NCI-H69 (cell line): Measurements from ENCODE around the gene FXYD4.

Experiments
- DNase-seq: peaks from one replicate; lab custom pipeline; 2025; lab: John Stamatoyannopoulos, UW

Gene FXYD4

DNA sequence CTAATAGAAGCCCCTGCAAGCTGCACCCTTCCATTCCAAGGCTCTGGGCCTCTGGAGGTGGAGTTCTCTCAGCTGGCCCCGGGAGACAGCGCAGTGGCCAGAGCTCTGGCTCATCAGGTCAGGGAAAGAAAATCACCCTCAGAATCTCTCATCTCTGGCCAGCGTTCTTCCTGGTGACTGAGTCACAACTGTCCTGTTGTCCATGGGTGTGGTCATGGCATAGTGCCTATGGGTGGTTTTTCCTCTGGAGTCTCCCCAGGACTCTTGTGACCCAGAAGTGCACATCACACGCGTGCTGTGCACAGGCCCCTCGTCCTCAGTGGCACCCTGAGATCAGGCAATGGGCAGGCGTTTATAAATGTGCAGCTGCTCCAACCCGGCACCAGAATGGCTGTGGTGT is 27.4 kb upstream of the FXYD4 start:
- DNase-seq: no peak

DNA sequence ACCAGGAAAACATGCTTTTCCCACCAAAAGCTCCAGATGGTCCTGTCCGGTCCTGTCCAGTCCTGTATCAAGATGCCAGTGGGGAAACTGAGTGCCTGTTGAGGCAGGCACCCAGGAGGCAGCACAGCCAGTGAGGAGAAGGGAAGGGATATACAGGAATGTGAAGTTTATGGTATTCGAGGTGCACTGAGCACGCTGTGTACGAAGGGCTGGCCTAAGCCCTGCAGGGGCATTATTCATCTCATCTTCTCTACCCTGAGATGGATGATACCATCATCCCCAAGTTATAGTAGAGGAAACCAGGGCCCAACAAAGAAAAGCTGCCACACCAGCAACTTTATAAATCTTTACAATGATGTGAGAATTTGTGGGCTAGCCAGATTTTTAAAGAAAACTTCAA is 23.4 kb upstream of the FXYD4 start:
- DNase-seq: no peak

- DNase-seq: peak; percentile 65
These were observed 22.7 kb upstream of the FXYD4 start for GRCh38 chr10:43348511-43349312.

DNA sequence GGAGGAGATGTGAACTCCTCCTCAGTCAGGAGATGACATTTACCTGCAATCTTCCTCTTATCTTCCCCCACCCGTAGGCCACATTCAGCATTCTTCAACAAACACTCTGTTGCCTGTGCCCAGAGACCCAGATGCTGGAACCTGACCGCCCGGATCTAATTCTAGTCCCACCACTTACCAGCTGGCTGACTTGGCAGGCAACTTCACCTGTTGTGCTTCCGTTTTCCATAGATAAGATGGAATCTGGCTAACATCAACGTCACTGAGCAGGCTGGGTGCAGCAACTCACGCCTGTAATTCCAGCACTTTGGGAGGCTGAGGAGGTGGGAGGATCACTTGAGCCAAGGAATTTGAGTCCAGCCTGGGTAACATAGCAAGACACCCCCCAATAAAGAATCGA is 21.3 kb upstream of the FXYD4 start:
- no peak for DNase-seq

- DNase-seq: no peak
These were observed 20.8 kb upstream of the FXYD4 start for GRCh38 chr10:43350686-43351085.

GRCh38 chr10:43351301-43351700 is 20.1 kb upstream of the FXYD4 start:
- DNase-seq: no peak

DNA sequence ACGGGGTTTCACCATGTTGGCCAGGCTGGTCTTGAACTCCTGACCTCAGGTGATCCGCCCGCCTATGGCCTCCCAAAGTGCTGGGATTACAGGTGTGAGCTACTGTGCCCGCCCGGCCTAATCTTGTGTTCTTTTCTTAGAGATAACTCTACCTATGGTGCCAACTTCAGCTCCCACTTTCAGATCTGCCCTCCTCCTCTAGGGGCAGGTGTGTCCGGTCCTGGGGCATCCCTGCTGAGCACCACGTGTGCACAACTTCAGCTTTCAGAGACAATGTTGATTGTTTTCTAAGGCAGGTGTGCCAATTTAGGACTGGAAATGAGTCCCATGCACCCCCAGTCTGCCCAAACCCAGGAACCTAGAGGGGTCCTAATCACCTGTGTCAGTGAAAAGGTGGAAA is 18.5 kb upstream of the FXYD4 start:
- peak; percentile 42 for DNase-seq

DNA sequence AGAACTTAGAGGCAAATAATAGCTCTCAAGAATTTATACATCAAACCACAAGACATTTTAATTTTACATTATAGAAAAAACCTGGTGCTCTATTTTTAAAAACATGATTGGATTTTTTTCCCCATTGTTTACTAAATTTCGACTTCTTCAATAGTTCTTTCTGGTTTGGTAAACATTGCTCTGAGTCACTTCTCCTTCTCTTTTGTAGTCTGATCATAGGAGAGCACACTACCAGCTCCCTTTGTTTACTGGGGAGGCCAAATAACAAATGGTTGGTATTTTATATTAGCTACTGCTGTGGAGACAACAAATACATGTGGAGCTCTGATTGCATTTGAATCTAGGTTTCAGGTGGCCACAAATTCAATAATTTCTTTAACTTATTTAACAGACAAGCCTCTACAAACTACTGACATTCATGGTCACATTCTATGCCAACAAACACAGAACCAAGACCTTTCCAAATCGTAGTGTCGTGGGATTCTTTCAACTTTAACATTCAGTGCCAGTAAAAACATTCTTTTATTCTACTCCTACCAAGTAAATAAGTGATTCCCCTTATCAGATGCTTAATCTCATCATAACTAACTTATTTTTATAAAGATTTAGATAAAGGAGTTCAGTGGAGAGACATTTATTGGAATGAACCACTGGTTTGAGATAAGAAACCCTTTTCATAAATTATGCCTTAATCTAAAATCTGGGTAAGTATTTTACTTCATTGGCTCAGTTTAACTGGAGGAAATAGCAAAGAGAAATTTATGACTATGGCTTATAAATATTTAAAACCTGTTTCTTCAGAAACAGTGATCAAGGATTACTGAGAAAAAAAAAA is 17.7 kb upstream of the FXYD4 start:
- DNase-seq: peak; percentile 10

DNA sequence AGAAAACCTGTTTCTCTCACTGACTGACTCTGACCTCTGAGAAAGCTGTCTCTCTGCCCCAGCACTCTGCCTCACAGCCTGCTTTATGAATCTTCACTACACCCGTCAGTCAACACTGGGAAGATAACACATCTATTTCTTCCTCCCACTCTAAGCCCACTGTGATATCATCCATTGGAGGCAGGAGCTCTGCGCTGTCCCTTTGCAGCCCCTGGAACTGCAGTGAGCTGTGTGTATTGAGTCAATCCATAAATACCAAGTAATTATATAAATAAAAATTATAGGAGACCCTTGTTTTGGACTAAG is 17.2 kb upstream of the FXYD4 start:
- DNase-seq: no peak

GRCh38 chr10:43354879-43355380 is 16.5 kb upstream of the FXYD4 start:
- no peak for DNase-seq

GRCh38 chr10:43355749-43356371 is 15.6 kb upstream of the FXYD4 start:
- no peak for DNase-seq

GRCh38 chr10:43360086-43360485 is 11.3 kb upstream of the FXYD4 start:
- no peak for DNase-seq

- no peak for DNase-seq
These were observed 9.8 kb upstream of the FXYD4 start for GRCh38 chr10:43361547-43362190.

DNA sequence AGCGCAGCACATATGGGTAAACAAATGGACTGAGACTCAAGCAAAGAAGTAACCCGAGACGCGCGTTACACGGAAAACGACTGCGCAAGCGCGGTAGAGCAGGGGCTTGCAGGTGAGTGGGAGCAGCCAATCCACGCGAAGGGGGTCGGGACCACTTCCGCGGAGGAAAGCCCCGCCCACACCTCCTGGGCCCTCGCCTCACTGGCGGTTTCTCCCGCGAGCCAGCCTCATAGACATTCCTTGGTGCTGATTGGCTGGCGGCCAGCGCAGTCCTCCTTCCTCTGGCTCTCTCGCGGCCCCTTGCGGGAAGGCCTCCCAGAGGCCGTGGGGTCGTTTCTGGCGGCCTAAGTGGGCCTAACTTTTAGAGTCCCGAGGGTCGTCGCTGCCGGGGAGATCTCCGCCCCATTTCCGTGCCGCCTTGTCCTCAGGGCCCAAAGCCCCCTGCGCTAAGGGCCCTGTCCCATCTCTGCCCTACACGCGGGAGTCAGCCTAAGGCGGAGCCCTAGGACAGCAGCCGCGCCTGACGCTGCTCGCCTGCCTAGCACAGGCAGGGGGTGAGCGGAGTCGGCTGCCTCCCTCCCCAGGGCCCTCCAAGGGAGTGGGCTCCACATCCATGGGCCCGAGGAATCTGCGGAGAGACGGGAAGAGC is 9.1 kb upstream of the FXYD4 start:
- DNase-seq: peak; percentile 96

DNA sequence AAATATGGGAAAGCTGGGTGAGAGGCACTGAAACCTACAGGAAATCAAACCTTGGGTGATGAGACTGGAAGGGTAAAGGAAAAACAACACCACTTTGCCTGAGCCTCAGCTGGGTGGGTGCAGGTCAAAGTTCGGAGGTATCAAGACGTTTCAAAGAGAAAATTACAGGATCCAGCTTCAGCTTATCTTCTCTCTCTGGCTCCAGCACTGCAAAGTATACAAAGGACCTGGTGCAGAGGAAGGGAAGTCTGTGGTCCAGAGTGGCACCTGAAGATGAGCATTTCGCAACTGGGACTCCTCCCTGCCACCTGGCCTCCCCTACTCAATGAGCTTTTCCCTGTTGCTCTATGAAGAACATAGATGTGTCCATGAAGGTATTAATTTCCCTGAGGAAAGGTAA is 6.4 kb upstream of the FXYD4 start:
- peak; percentile 12 for DNase-seq

DNA sequence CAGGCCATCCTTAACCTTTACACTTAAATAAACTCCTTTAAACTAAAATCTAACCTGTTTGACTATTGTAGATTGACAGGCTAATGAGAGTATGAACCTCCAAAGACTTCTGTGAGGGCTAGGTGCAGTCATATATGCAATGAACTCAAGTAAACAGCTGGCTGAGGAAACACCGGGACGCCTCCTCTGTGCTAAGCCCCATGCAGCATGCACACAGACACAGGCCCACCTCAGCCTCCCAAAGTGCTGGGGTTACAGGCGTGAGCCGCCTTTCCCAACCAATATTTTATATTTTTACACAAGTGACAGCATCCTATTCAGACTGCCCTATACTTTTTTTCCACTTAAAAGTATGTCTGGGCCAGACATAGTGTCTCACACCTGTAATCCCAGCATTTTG is 1.5 kb upstream of the FXYD4 start:
- DNase-seq: no peak

- DNase-seq: no peak
These were observed 693 bp upstream of the FXYD4 start for GRCh38 chr10:43370671-43371215.

- DNase-seq: no peak
These were observed 1.4 kb downstream of the FXYD4 start for GRCh38 chr10:43372765-43373361.

DNA sequence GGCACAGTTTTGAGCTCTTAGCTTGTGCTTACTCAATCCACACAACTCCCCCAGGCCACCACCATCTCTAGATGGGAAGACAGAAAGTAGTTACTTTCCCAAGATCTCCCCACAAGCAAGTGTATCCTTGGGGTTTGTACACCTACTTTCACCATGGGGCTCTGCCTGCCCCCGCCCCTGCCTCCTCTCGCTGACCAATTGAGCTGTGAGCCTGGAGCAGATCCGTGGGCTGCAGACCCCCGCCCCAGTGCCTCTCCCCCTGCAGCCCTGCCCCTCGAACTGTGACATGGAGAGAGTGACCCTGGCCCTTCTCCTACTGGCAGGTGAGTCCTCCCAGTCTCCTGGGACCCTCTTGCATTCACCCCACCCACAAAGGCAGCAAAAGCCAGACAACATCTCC is 2.0 kb downstream of the FXYD4 start:
- no peak for DNase-seq

DNA sequence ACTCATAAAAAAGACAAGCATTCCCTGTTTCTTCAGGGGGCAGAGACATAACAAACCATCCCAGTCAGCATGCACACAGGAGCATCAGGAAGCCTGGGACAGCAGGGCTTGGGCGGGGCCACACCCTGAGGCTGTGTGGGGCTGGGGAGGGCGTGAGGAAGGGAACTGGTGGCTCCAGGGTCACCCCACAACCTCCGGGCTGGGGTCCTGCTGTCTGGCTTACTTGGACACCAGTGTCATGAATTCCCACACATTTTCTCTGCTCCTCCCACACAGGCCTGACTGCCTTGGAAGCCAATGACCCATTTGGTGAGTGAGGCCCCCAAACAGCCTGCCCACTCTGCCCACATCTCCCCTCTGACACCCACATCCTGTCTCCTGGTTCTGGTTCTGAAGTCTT is 2.8 kb downstream of the FXYD4 start:
- DNase-seq: no peak

DNA sequence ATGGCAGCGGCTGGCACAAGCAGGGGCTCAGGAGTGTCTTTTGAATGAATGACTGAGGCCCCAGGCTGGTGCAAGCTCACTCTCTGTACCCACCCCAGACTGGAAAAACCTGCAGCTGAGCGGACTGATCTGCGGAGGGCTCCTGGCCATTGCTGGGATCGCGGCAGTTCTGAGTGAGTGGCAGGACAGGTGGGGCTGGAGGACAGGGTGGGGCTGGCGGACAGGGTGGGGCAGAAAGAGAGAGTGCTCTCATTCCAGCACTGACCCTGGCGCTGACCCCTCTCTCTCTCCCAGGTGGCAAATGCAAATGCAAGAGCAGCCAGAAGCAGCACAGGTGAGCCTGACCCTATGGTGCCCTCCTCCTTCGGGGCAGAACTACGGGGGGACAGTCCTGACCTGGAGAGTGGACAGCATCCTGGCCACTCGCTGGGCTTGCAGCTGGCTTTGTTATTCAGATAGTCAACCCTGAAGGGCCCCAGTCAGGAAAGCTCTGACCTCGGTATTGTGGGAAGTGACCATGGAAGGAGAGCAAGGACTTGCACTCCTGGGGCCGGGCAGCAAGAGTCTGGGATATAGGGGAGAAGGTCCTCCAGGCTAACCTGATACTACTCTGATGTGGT is 4.1 kb downstream of the FXYD4 start:
- no peak for DNase-seq
